Keratinocyte (primary cell): ENCODE data around the gene FAM120A.

Experiments
- CTCF ChIP-seq, 3 experiments: IDR thresholded peaks in 1 of 3; conservative IDR thresholded peaks in 1 of 3; optimal IDR thresholded peaks in 1 of 3; 2 replicates in 2 of 3; 3 replicates in 1 of 3; pipeline versions ENCODE3 to v1.5.1; 2011; ENCODE audit warnings: low read length in 3 of 3, mild to moderate bottlenecking in 3 of 3, moderate library complexity in 2 of 3, control low read depth in 1 of 3, inconsistent platforms in 1 of 3; ENCODE audit not compliant: insufficient read depth in 2 of 3; ENCODE audit errors: extremely low read depth in 1 of 3
- EZH2 ChIP-seq: IDR thresholded peaks from one replicate; pipeline ENCODE4 v1.6.1; 2012; ENCODE audit warnings: inconsistent platforms, mild to moderate bottlenecking, low read length, moderate library complexity

GRCh38 chr9:93461821-93462220, 10.3 kb downstream of the FAM120A start:
- TF ChIP-seq CTCF (optimal IDR thresholded peaks at IDR 0.05 in 1 of 3, IDR thresholded peaks at IDR 0.05 in 1 of 3, conservative IDR thresholded peaks at IDR 0.05 in 1 of 3; ENCODE audit: extremely low read depth in 1 of 3, insufficient read depth in 2 of 3, low read length in 3 of 3): no peak
- TF ChIP-seq EZH2: no peak
